GM23248 (cell line): Measurements from ENCODE around the gene DLG3.

Experiments used
- EZH2 ChIP-seq: fragments of 200-600 bp; sonication (generic); IDR thresholded peaks from 2 replicates; pipeline ENCODE4 v1.6.1; 2018; ENCODE audit warnings: antibody characterized with exemption, mild to moderate bottlenecking; ENCODE audit not compliant: insufficient read depth, poor library complexity, severe bottlenecking
- EZH2phosphoT487 ChIP-seq: fragments of 200-600 bp; sonication (generic); IDR thresholded peaks from 2 replicates; pipeline ENCODE4 v1.6.1; 2018; ENCODE audit warnings: antibody characterized with exemption, moderate library complexity, mild to moderate bottlenecking, low read depth; ENCODE audit not compliant: insufficient read depth

- TF ChIP-seq EZH2, result no peak
- no peak for TF ChIP-seq EZH2phosphoT487
Measured at GRCh38 chrX:70455366-70456202, 10.9 kb downstream of the DLG3 start.
